CMK (cell line): ENCODE results near the gene SPATA31D1.
"Not testable (repeated sequence)": the region's sequence is repeated elsewhere in the genome, so short reads cannot be mapped to it uniquely, and the experiment has no call there.

Experiments
- DNase-seq: peaks from one replicate; pipeline ENCODE4 v3.0.0-alpha.2; 2010; ENCODE audit warnings: low read depth

Gene SPATA31D1

GRCh38 chr9:81988472-81988871 is at the start of gene SPATA31D1:
TSS of gene SPATA31D1 (plus strand) at chr9:81988772. CDS start at chr9:81988819, 47 bp downstream.
- not testable (repeated sequence) for DNase-seq

- DNase-seq = not testable (repeated sequence)
Observed at GRCh38 chr9:81943393-81943792, 45.2 kb upstream of the SPATA31D1 start, which contains the start of gene SPATA31D3. TSS of gene SPATA31D3 (plus strand) at chr9:81943500. CDS start at chr9:81943586, 86 bp downstream.

- DNase-seq = not testable (repeated sequence)
Observed at GRCh38 chr9:81948650-81949049, 39.9 kb upstream of the SPATA31D1 start.

GRCh38 chr9:81953096-81953495 is 35.5 kb upstream of the SPATA31D1 start:
- no peak for DNase-seq

- no peak for DNase-seq
Observed at GRCh38 chr9:81955625-81956024, 32.9 kb upstream of the SPATA31D1 start.

GRCh38 chr9:81964218-81965171 is 24.1 kb upstream of the SPATA31D1 start:
- DNase-seq = no peak

GRCh38 chr9:81968026-81968425 is 20.5 kb upstream of the SPATA31D1 start:
- no peak for DNase-seq

GRCh38 chr9:81969971-81970370 is 18.6 kb upstream of the SPATA31D1 start:
- DNase-seq = no peak

GRCh38 chr9:81971727-81972126 is 16.8 kb upstream of the SPATA31D1 start:
- DNase-seq = no peak

GRCh38 chr9:81974764-81975163 is 13.8 kb upstream of the SPATA31D1 start:
- no peak for DNase-seq

GRCh38 chr9:81976351-81976750 is 12.2 kb upstream of the SPATA31D1 start:
- no peak for DNase-seq

GRCh38 chr9:81979196-81979595 is 9.4 kb upstream of the SPATA31D1 start:
- no peak for DNase-seq

- DNase-seq = no peak
Observed at GRCh38 chr9:81980568-81980967, 8.0 kb upstream of the SPATA31D1 start.

GRCh38 chr9:81981883-81982282 is 6.7 kb upstream of the SPATA31D1 start:
- no peak for DNase-seq

- DNase-seq = no peak
Observed at GRCh38 chr9:81984928-81985327, 3.6 kb upstream of the SPATA31D1 start.

- no peak for DNase-seq
Observed at GRCh38 chr9:81986051-81986450, 2.5 kb upstream of the SPATA31D1 start.

- no peak for DNase-seq
Observed at GRCh38 chr9:81989700-81990099, 1.1 kb downstream of the SPATA31D1 start.

GRCh38 chr9:81993656-81994055 is 5.1 kb downstream of the SPATA31D1 start:
- DNase-seq = no peak

GRCh38 chr9:81999806-82000205 is 11.2 kb downstream of the SPATA31D1 start:
- no peak for DNase-seq

GRCh38 chr9:82010711-82011110 is 22.1 kb downstream of the SPATA31D1 start:
- DNase-seq = no peak

- DNase-seq = no peak
Observed at GRCh38 chr9:82011133-82011532, 22.6 kb downstream of the SPATA31D1 start.

GRCh38 chr9:82012276-82012675 is 23.7 kb downstream of the SPATA31D1 start:
- no peak for DNase-seq

GRCh38 chr9:82020331-82020730 is 31.8 kb downstream of the SPATA31D1 start:
- no peak for DNase-seq

- no peak for DNase-seq
Observed at GRCh38 chr9:82021198-82021597, 32.6 kb downstream of the SPATA31D1 start.
